ENCODE data around the gene CCDC97.
"Not testable (repeated sequence)": the region's sequence is repeated elsewhere in the genome, so short reads cannot be mapped to it uniquely, and the experiment has no call there.

The CCDC97 gene

GRCh38 chr19:41363753-41364523, 54.0 kb downstream of the CCDC97 start, which contains the start of gene B9D2:
Gene B9D2 (minus strand): TSS chr19:41364149. CDS start chr19:41363519, 630 bp downstream.
- no peaks in the 10 kb centered on the region for H3K36me3 Mint-ChIP-seq
- ATAC-seq (ENCODE audit: low read depth): peak; percentile 93
- no peaks in the 10 kb centered on the region for H3K9me3 Mint-ChIP-seq
- peak within 1 kb of the TSS; percentile 99 for H3K27ac Mint-ChIP-seq
- H3K4me1 Mint-ChIP-seq: peaks cover 15% of the 10 kb centered on the region
- H3K4me3 Mint-ChIP-seq: peak within 1 kb of the TSS; percentile 92
- H3K27me3 Mint-ChIP-seq: no peaks in the 10 kb centered on the region
- DNase-seq (ENCODE audit: low spot score in 2 of 2): peak; percentile 96 to 97

GRCh38 chr19:41364524-41365391, 54.8 kb downstream of the CCDC97 start:
- no peak for DNase-seq (ENCODE audit: low spot score in 2 of 2)
- Mint-ChIP-seq H3K36me3 (no peaks in the 10 kb centered on the region), H3K27me3 (no peaks in the 10 kb centered on the region), H3K4me1 (peaks cover 13% of the 10 kb centered on the region), H3K4me3 (peak overlapping the region; percentile 92), H3K27ac (peak overlapping the region; percentile 99), H3K9me3 (no peaks in the 10 kb centered on the region)
- ATAC-seq (ENCODE audit: low read depth): no peak

DNA sequence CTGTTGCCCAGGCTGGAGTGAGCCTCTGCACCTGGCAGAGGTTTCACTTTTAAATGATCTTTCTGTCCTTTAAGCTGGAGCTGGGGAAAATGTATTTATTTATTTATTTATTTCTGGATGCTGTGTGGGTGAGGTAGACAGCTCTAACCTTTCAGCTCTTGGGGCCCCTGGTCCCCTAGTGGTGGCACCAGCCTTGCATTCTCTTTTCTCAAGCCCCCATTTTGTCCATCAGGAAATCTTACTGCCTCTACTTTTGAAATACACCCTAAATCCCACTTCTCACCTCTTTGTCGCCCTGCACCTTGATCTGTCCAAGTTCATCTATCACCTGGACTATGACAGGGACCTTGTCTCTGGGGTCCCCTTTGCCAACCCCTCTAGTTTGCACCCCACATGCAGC, 56.1 kb downstream of the CCDC97 start:
- ATAC-seq (ENCODE audit: low read depth) (no peak), DNase-seq (ENCODE audit: low spot score in 2 of 2) (no peak)
- H3K4me1 Mint-ChIP-seq: peaks cover 12% of the 10 kb centered on the region
- H3K9me3 Mint-ChIP-seq: no peaks in the 10 kb centered on the region
- no peaks in the 10 kb centered on the region for H3K27me3 Mint-ChIP-seq
- no peak overlapping the region for H3K27ac Mint-ChIP-seq
- H3K36me3 Mint-ChIP-seq: no peaks in the 10 kb centered on the region
- H3K4me3 Mint-ChIP-seq: no peak overlapping the region

DNA sequence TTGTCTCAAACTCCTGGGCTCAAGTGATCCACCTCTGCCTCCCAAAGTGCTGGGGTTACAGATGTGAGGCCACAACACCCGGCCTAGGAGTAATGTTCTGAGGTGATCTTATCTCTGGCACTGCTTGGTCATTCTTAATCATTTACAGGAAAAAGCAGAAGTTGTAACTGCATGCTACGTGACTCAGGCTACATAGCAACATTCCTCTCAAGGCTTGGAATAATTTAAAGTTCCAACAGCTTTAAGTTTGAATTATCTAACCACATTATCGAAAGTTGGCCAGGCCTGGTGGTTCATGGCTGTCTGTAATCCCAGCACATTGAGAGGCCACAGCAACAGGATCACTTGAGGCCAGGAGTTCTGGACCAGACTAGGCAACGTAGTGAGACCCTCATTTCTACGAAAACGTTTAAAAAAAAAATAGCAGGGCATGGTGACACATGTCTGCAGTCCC, 57.9 kb downstream of the CCDC97 start:
- peaks cover 3% of the 10 kb centered on the region for H3K36me3 Mint-ChIP-seq
- DNase-seq (ENCODE audit: low spot score in 2 of 2): no peak
- no peaks in the 10 kb centered on the region for H3K27me3 Mint-ChIP-seq
- H3K27ac Mint-ChIP-seq: no peak overlapping the region
- H3K4me3 Mint-ChIP-seq: no peak overlapping the region
- ATAC-seq (ENCODE audit: low read depth): no peak
- peaks cover 11% of the 10 kb centered on the region for H3K4me1 Mint-ChIP-seq
- H3K9me3 Mint-ChIP-seq: no peaks in the 10 kb centered on the region

GRCh38 chr19:41369769-41370168, 59.8 kb downstream of the CCDC97 start:
- no peak overlapping the region for H3K4me3 Mint-ChIP-seq
- H3K4me1 Mint-ChIP-seq: peaks cover 3% of the 10 kb centered on the region
- ATAC-seq (ENCODE audit: low read depth) (no peak), DNase-seq (ENCODE audit: low spot score in 2 of 2) (no peak)
- H3K27me3 Mint-ChIP-seq: no peaks in the 10 kb centered on the region
- peaks cover 3% of the 10 kb centered on the region for H3K36me3 Mint-ChIP-seq
- H3K27ac Mint-ChIP-seq: no peak overlapping the region
- no peaks in the 10 kb centered on the region for H3K9me3 Mint-ChIP-seq

GRCh38 chr19:41371119-41371518, 61.1 kb downstream of the CCDC97 start:
- not testable (repeated sequence) for H3K27ac Mint-ChIP-seq; H3K4me3 Mint-ChIP-seq; H3K27me3 Mint-ChIP-seq; H3K9me3 Mint-ChIP-seq; DNase-seq (ENCODE audit: low spot score in 2 of 2); H3K4me1 Mint-ChIP-seq; ATAC-seq (ENCODE audit: low read depth); H3K36me3 Mint-ChIP-seq

DNA sequence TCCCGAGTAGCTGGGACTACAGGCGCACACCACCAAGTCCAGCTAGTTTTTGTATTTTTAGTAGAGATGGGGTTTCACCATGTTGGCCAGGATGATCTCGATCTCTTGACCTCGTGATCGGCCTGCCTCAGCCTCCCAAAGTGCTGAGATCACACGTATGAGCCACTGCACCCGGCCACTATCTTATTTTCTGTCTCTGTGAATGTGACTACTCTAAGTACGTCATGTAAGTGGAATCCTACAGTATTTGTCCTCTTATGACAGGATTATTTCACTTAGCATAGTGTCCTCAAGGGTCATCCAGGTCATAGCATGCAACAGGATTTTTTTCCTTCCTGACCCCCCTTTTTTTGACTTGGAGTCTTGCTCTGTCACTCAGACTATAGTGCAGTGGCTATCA, 61.6 kb downstream of the CCDC97 start:
- Mint-ChIP-seq H3K27me3 (peaks cover 2% of the 10 kb centered on the region), H3K36me3 (peaks cover 3% of the 10 kb centered on the region), H3K4me3 (no peak overlapping the region), H3K4me1 (peaks cover 7% of the 10 kb centered on the region), H3K27ac (no peak overlapping the region), H3K9me3 (no peaks in the 10 kb centered on the region)
- ATAC-seq (ENCODE audit: low read depth): no peak
- no peak for DNase-seq (ENCODE audit: low spot score in 2 of 2)

DNA sequence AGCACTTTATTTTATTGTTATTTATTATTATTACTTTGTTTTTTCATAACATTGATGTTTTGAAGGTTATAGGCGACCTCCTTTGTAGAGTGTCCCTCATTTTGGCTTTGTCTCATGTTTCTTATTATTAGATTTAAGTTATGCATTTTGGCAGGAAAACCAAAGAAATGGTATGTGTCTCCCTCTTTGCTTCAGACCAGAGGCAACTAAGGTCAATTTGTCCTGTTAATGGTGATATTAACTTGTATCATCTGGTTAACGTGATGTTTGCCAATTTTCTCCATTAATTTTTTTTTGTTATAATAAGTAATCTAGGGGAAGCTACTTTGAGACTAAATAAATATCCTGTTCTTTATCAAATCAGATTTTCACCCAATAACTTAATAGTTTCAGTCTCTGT, 62.5 kb downstream of the CCDC97 start:
- no peaks in the 10 kb centered on the region for H3K9me3 Mint-ChIP-seq
- no peak overlapping the region for H3K4me3 Mint-ChIP-seq
- H3K27ac Mint-ChIP-seq: no peak overlapping the region
- H3K36me3 Mint-ChIP-seq: peaks cover 3% of the 10 kb centered on the region
- DNase-seq (ENCODE audit: low spot score in 2 of 2): no peak
- H3K27me3 Mint-ChIP-seq: peaks cover 2% of the 10 kb centered on the region
- ATAC-seq (ENCODE audit: low read depth): no peak
- peaks cover 15% of the 10 kb centered on the region for H3K4me1 Mint-ChIP-seq

- peaks cover 2% of the 10 kb centered on the region for H3K27me3 Mint-ChIP-seq
- no peak overlapping the region for H3K4me3 Mint-ChIP-seq
- peaks cover 4% of the 10 kb centered on the region for H3K36me3 Mint-ChIP-seq
- H3K9me3 Mint-ChIP-seq: no peaks in the 10 kb centered on the region
- DNase-seq (ENCODE audit: low spot score in 2 of 2): no peak
- peaks cover 19% of the 10 kb centered on the region for H3K4me1 Mint-ChIP-seq
- no peak overlapping the region for H3K27ac Mint-ChIP-seq
- ATAC-seq (ENCODE audit: low read depth): no peak
Measured at GRCh38 chr19:41373993-41374392, 64.0 kb downstream of the CCDC97 start.
